Measurements from ENCODE around the gene CRMP1.

DNA sequence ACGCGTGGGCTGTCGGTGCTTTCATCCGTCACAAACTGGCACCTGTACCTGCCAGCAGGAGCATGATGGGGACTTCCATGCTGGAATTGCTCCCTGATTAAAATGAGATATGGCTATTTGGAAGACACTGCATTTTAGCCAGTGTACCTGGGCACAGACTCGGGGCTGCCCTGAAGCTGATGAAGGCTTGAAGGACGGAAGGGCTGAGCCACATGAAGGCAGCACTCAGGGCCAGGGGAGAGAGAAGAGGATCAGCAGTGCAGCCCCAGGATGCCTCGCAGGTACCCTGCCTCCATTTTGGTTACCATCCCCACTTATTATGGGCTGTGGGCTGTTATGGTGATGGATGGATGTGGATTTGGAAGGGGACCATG is 79.0 kb downstream of the CRMP1 start:
- no peak for TF ChIP-seq POLR2A (IDR thresholded peaks at IDR 0.05; ENCODE audit: low read length)
- TF ChIP-seq GATA1 (IDR thresholded peaks at IDR 0.05; ENCODE audit: low read depth, low read length) = no peak

Data from erythroblast (primary cell).